Breast epithelium (tissue), 3 donors: ENCODE measurements around the gene GUCD1.

Source experiments
- POLR2AphosphoS5 ChIP-seq, 3 donors: sonication (generic); formaldehyde crosslinking; IDR thresholded peaks; one replicate each; pipeline ENCODE4 v1.6.1; 2017; ENCODE audit warnings: antibody characterized with exemption in 3 of 3
- TF ChIP-seq, protein P1 (sequence below), 3 donors: fragments of 450-650 bp; IDR thresholded peaks; one replicate each; pipeline ENCODE4 v1.5.1; 2016 to 2017; ENCODE audit warnings: antibody characterized with exemption in 3 of 3, mild to moderate bottlenecking in 3 of 3, moderate library complexity in 3 of 3

DNA sequence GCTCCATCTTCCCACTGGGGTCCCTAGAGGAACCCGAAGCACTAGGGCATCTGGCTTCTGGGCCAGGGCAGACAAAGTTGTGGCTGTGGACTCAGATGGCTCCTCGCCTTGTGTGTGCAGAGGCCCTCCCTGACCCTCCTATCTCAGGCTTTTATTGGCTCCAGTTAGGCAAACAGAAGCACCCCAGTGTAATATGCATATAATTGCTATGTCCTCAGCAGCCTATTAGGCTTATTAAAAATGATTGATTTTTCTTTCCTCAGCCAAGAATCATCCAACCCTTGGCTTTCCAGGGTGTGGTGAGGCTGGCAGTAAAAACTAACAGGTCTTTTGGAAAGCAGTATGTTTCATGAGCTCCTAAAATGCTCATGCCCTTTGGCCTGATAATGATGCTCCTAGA, 37.5 kb downstream of the GUCD1 start:
- TF ChIP-seq, protein P1, sequence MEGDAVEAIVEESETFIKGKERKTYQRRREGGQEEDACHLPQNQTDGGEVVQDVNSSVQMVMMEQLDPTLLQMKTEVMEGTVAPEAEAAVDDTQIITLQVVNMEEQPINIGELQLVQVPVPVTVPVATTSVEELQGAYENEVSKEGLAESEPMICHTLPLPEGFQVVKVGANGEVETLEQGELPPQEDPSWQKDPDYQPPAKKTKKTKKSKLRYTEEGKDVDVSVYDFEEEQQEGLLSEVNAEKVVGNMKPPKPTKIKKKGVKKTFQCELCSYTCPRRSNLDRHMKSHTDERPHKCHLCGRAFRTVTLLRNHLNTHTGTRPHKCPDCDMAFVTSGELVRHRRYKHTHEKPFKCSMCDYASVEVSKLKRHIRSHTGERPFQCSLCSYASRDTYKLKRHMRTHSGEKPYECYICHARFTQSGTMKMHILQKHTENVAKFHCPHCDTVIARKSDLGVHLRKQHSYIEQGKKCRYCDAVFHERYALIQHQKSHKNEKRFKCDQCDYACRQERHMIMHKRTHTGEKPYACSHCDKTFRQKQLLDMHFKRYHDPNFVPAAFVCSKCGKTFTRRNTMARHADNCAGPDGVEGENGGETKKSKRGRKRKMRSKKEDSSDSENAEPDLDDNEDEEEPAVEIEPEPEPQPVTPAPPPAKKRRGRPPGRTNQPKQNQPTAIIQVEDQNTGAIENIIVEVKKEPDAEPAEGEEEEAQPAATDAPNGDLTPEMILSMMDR (IDR thresholded peaks at IDR 0.05), result no peak
- TF ChIP-seq POLR2AphosphoS5 (IDR thresholded peaks at IDR 0.05), result no peak
